Astrocyte (in vitro differentiated cells and primary cell): ENCODE data around the gene ZEB1.

ENCODE experiments used
- EZH2 ChIP-seq: IDR thresholded peaks from 2 replicates; pipeline ENCODE4 v1.6.1; 2012; ENCODE audit warnings: mild to moderate bottlenecking, low read length, inconsistent platforms; ENCODE audit not compliant: insufficient read depth
- TF ChIP-seq, protein P1 (sequence below): IDR thresholded peaks from 2 replicates; pipeline ENCODE4 v1.5.1; 2011; ENCODE audit warnings: low read depth, mild to moderate bottlenecking, inconsistent platforms, low read length, moderate library complexity; ENCODE audit not compliant: insufficient read depth

DNA sequence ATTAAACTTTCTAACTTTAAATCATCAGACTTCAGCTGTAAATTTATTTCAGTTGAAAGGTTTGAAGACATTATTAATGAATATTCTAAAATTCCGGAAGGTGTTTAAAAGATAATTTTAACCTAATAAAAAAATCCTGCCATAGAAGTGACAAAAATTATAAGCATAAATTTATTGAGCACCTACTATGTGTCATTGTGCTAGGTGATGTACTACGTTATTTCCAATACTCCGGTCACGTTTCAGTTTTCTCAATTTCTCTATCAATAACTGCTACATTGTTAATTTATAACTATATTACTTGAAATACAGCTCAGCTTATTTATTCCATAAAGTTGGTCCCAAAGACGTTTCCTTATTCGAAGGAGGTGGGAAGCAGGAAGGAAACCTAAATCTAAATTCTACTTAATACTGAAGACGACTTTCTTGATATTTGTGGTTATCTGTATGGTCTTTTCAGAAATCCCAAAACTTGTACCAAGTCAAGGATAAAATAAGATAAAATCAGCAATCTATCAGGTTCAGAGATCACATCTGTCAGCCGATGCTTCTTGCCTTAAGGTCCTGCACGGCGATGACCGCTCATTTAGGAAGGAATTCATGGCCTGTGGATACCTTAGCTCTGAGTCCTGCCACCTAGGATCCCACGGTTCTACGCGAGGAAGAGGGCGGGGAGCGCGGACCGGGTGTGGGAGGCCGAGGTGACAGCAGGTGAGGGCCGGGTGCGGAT is 1.2 kb upstream of the ZEB1 start:
- TF ChIP-seq, protein P1, sequence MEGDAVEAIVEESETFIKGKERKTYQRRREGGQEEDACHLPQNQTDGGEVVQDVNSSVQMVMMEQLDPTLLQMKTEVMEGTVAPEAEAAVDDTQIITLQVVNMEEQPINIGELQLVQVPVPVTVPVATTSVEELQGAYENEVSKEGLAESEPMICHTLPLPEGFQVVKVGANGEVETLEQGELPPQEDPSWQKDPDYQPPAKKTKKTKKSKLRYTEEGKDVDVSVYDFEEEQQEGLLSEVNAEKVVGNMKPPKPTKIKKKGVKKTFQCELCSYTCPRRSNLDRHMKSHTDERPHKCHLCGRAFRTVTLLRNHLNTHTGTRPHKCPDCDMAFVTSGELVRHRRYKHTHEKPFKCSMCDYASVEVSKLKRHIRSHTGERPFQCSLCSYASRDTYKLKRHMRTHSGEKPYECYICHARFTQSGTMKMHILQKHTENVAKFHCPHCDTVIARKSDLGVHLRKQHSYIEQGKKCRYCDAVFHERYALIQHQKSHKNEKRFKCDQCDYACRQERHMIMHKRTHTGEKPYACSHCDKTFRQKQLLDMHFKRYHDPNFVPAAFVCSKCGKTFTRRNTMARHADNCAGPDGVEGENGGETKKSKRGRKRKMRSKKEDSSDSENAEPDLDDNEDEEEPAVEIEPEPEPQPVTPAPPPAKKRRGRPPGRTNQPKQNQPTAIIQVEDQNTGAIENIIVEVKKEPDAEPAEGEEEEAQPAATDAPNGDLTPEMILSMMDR, result no peak
- no peak for TF ChIP-seq EZH2
